H1 (cell line): ENCODE results near the gene TNS1. TPM values are rescaled to one million over a fixed set of nuclear protein-coding genes. Genes with fewer than 3 reads are reported as not detected.

Experiments used
- CTCF ChIA-PET: fragments of 300-600 bp; sonication (Branson Sonifier 250); formaldehyde crosslinking; loops from one replicate; lab custom pipeline; 2021; ENCODE audit not compliant: partially characterized antibody; lab: Charles Lee
- POLR2A ChIA-PET: fragments of 300-600 bp; sonication (Branson Sonifier 250); formaldehyde crosslinking; loops from one replicate; lab custom pipeline; 2021; ENCODE audit warnings: inconsistent platforms; ENCODE audit not compliant: partially characterized antibody; lab: Charles Lee
- DNase-seq, 2 experiments: peaks; one replicate each; pipeline versions ENCODE4 v3.0.0 to v3.0.0-alpha.2; 2010 to 2022; ENCODE audit warnings: low spot score in 2 of 2, low read depth in 1 of 2, mixed read lengths in 1 of 2
- FAIRE-seq: peaks from 2 replicates; lab custom pipeline; 2011; peaks lifted over from hg19 to GRCh38; lab: Jason Lieb, UNC
- H2AFZ ChIP-seq: 2 replicates; pipeline ENCODE4 v1.8.1; 2012; ENCODE audit warnings: low read length, inconsistent platforms
- H2AK5ac ChIP-seq: 2 replicates; pipeline ENCODE4 v1.6.1; 2013; ENCODE audit warnings: low read depth, low read length
- H2BK120ac ChIP-seq: replicated peaks from 2 replicates; pipeline ENCODE3; 2013; ENCODE audit warnings: low read depth, low read length, inconsistent platforms
- H2BK12ac ChIP-seq: 2 replicates; pipeline ENCODE4 v1.6.1; 2013; ENCODE audit warnings: low read depth, low read length
- H2BK15ac ChIP-seq: 2 replicates; pipeline ENCODE4 v1.6.1; 2013; ENCODE audit warnings: low read length
- H2BK20ac ChIP-seq: 2 replicates; pipeline ENCODE4 v1.6.1; 2013; ENCODE audit warnings: low read length
- H2BK5ac ChIP-seq: 2 replicates; pipeline ENCODE4 v1.6.1; 2013; ENCODE audit warnings: low read depth, low read length
- H3K14ac ChIP-seq: 2 replicates; pipeline ENCODE4 v1.6.1; 2013; ENCODE audit warnings: inconsistent platforms; ENCODE audit not compliant: insufficient read length
- H3K18ac ChIP-seq: 2 replicates; pipeline ENCODE4 v1.6.1; 2013; ENCODE audit warnings: low read length; ENCODE audit errors: extremely low read depth
- H3K23ac ChIP-seq: 2 replicates; pipeline ENCODE4 v1.6.1; 2013; ENCODE audit warnings: inconsistent platforms; ENCODE audit not compliant: insufficient read length
- H3K23me2 ChIP-seq: 2 replicates; pipeline ENCODE4 v1.6.1; 2013; ENCODE audit warnings: low read depth, low read length
- H3K27ac ChIP-seq: 2 replicates; pipeline ENCODE4 v1.6.1; 2011; ENCODE audit warnings: low read depth, low read length, inconsistent platforms
- H3K27me3 ChIP-seq, 4 experiments: replicated peaks in 1 of 4; 1 replicate in 1 of 4; 2 replicates in 3 of 4; pipeline versions ENCODE4 v1.6.1 to v1.8.1; 2011 to 2013; ENCODE audit warnings: low read length in 3 of 4, mild to moderate bottlenecking in 3 of 4, inconsistent platforms in 2 of 4, mixed read lengths in 2 of 4, moderate library complexity in 1 of 4; ENCODE audit not compliant: control insufficient read depth in 3 of 4, insufficient read depth in 3 of 4; ENCODE audit errors: extremely low read depth in 1 of 4
- H3K36me3 ChIP-seq, 4 experiments: 2 replicates each; pipeline versions ENCODE4 v1.6.1 to v1.8.1; 2011 to 2013; ENCODE audit warnings: mild to moderate bottlenecking in 4 of 4, low read length in 3 of 4, moderate library complexity in 2 of 4, control low read depth in 1 of 4, inconsistent platforms in 1 of 4; ENCODE audit not compliant: insufficient read depth in 4 of 4, control insufficient read depth in 2 of 4
- H3K4ac ChIP-seq: replicated peaks from 2 replicates; pipeline ENCODE3; 2013; ENCODE audit warnings: low read length, low read depth, mixed read lengths, inconsistent platforms; ENCODE audit not compliant: insufficient read length
- H3K4me1 ChIP-seq, 4 experiments: replicated peaks in 1 of 4; 1 replicate in 1 of 4; 2 replicates in 3 of 4; pipeline versions ENCODE4 v1.6.1 to v1.8.1; 2011 to 2013; ENCODE audit warnings: low read length in 3 of 4, inconsistent platforms in 2 of 4, mixed read lengths in 1 of 4; ENCODE audit not compliant: insufficient read depth in 4 of 4, control insufficient read depth in 3 of 4
- H3K4me2 ChIP-seq, 2 experiments: 2 replicates each; pipeline versions ENCODE4 v1.6.1 to v1.8.1; 2011 to 2013; ENCODE audit warnings: low read depth in 2 of 2, low read length in 2 of 2, control low read depth in 1 of 2, inconsistent platforms in 1 of 2, mild to moderate bottlenecking in 1 of 2; ENCODE audit not compliant: insufficient read depth in 1 of 2
- H3K4me3 ChIP-seq, 4 experiments: fragments of 200-600, 300-600 bp in 1 of 4; sonication (generic), shearing (Covaris generic), sonication (Bioruptor Twin) in 1 of 4; 2 replicates each; pipeline versions ENCODE4 v1.5.1 to v1.8.1; 2011 to 2016; ENCODE audit warnings: low read length in 4 of 4, low read depth in 3 of 4, control low read depth in 2 of 4, inconsistent platforms in 2 of 4, mild to moderate bottlenecking in 2 of 4, mixed read lengths in 1 of 4, moderate library complexity in 1 of 4; ENCODE audit not compliant: insufficient read depth in 2 of 4; ENCODE audit errors: extremely low read depth in 1 of 4
- H3K56ac ChIP-seq: replicated peaks from 2 replicates; pipeline ENCODE3; 2013; ENCODE audit warnings: low read depth, mild to moderate bottlenecking, mixed read lengths, low read length, inconsistent platforms; ENCODE audit not compliant: insufficient read length
- H3K79me1 ChIP-seq: 2 replicates; pipeline ENCODE4 v1.6.1; 2013; ENCODE audit warnings: low read depth, low read length, control low read depth
- H3K79me2 ChIP-seq, 2 experiments: 2 replicates each; pipeline versions ENCODE4 v1.6.1 to v1.8.1; 2012 to 2013; ENCODE audit warnings: low read length in 2 of 2, mild to moderate bottlenecking in 2 of 2, inconsistent platforms in 1 of 2; ENCODE audit not compliant: insufficient read depth in 2 of 2, control insufficient read depth in 1 of 2
- H3K9ac ChIP-seq, 4 experiments: replicated peaks in 1 of 4; 1 replicate in 1 of 4; 2 replicates in 3 of 4; pipeline versions ENCODE4 v1.6.1 to v1.8.1; 2011 to 2013; ENCODE audit warnings: low read depth in 3 of 4, low read length in 3 of 4, control low read depth in 2 of 4, mild to moderate bottlenecking in 2 of 4, moderate library complexity in 2 of 4, inconsistent platforms in 1 of 4; ENCODE audit errors: extremely low read depth in 1 of 4
- H3K9me3 ChIP-seq, 2 experiments: 2 replicates each; pipeline versions ENCODE4 v1.6.1 to v1.8.1; 2012 to 2013; ENCODE audit warnings: mild to moderate bottlenecking in 2 of 2, moderate library complexity in 2 of 2, control low read depth in 1 of 2, inconsistent platforms in 1 of 2, low read depth in 1 of 2, low read length in 1 of 2, mixed read lengths in 1 of 2; ENCODE audit not compliant: insufficient read depth in 2 of 2
- H4K20me1 ChIP-seq, 2 experiments: replicated peaks in 1 of 2; 2 replicates each; pipeline versions ENCODE3 to v1.8.1; 2011 to 2013; ENCODE audit warnings: inconsistent platforms in 2 of 2, low read length in 2 of 2, mild to moderate bottlenecking in 1 of 2; ENCODE audit not compliant: insufficient read depth in 2 of 2, control insufficient read depth in 1 of 2
- H4K5ac ChIP-seq: 2 replicates; pipeline ENCODE4 v1.6.1; 2013; ENCODE audit warnings: low read length, low read depth, mixed read lengths, inconsistent platforms; ENCODE audit not compliant: insufficient read length
- H4K8ac ChIP-seq: 2 replicates; pipeline ENCODE4 v1.8.0; 2013; ENCODE audit warnings: mild to moderate bottlenecking, moderate library complexity, low read length, inconsistent platforms; ENCODE audit not compliant: insufficient read depth; ENCODE audit errors: extremely low read depth
- H4K91ac ChIP-seq: replicated peaks from 2 replicates; pipeline ENCODE3; 2013; ENCODE audit warnings: low read length, mixed read lengths, inconsistent platforms; ENCODE audit not compliant: insufficient read length
- ATF2 ChIP-seq: IDR thresholded peaks from 2 replicates; pipeline ENCODE4 v1.6.1; 2012; ENCODE audit warnings: low read length, inconsistent platforms
- HDAC2 ChIP-seq, 2 experiments: fragments of 300-600 bp in 1 of 2; sonication (generic) in 1 of 2; IDR thresholded peaks; 2 replicates each; pipeline ENCODE4 v1.6.1; 2011 to 2012; ENCODE audit warnings: low read depth in 2 of 2, low read length in 2 of 2, mild to moderate bottlenecking in 2 of 2, moderate library complexity in 2 of 2, borderline replicate concordance in 1 of 2, inconsistent platforms in 1 of 2
- POU5F1 ChIP-seq: IDR thresholded peaks from 2 replicates; pipeline ENCODE4 v1.6.1; 2011; ENCODE audit warnings: low read depth, mild to moderate bottlenecking, low read length, moderate library complexity
- RNF2 ChIP-seq: fragments of 200-900, 300-1000 bp; sonication (generic); IDR thresholded peaks from 2 replicates; pipeline ENCODE4 v1.7.1; 2016; ENCODE audit warnings: borderline replicate concordance, low read depth, mild to moderate bottlenecking, antibody characterized with exemption, low read length; ENCODE audit not compliant: poor library complexity, severe bottlenecking; ENCODE audit errors: missing control alignments
- SRF ChIP-seq: IDR thresholded peaks from 2 replicates; pipeline ENCODE4 v1.6.1; 2011; ENCODE audit warnings: mild to moderate bottlenecking, low read depth, low read length, moderate library complexity
- TCF12 ChIP-seq: IDR thresholded peaks from 2 replicates; pipeline ENCODE4 v1.6.1; 2011; ENCODE audit warnings: low read depth, mild to moderate bottlenecking, low read length
- ZNF274 ChIP-seq: IDR thresholded peaks from 2 replicates; pipeline ENCODE4 v1.7.0; 2012; ENCODE audit warnings: low read length, borderline replicate concordance; ENCODE audit errors: extremely low read depth
- WGBS, 2 experiments: shearing (Covaris generic) in 1 of 2; methylation state at CpG; one replicate each; pipeline versions ENCODE4 v1.1.6 to v1.1.7; 2013 to 2015; ENCODE audit warnings: low lambda C conversion rate in 2 of 2, mixed read lengths in 2 of 2, inconsistent platforms in 1 of 2, low coverage in 1 of 2, missing lambda C conversion rate in 1 of 2; ENCODE audit not compliant: insufficient replicate concordance in 2 of 2, insufficient coverage in 1 of 2, insufficient read length in 1 of 2; ENCODE audit errors: extremely low coverage in 1 of 2, missing lambda C conversion rate in 1 of 2; 5-methylcytosine and 5-hydroxymethylcytosine counted together
- polyA plus RNA-seq, 7 experiments: library from polyadenylated mRNA; depleted of rRNA in 3 of 7; stranded (reverse) in 5 of 7; unstranded in 2 of 7; fragments of >200 nt in 5 of 7; fragments of 200-250 nt in 2 of 7; gene quantifications; 1 replicate in 5 of 7; 2 replicates in 1 of 7; 4 replicates in 1 of 7; pipeline versions ENCODE4 v1.2.1 to v1.2.3, GENCODE V29; 2011 to 2013; ENCODE audit warnings: missing spikeins in 2 of 7, mixed read lengths in 2 of 7
- total RNA-seq: library from RNA; stranded (reverse); fragmentation: NEBNext Ultra II Directional; extraction: Animal tissue kit (Norgen Biotek cat#: 25700); gene quantifications from 2 replicates; pipeline ENCODE4 v1.2.1, GENCODE V29; 2021
- TF ChIP-seq, protein P1 (sequence below): IDR thresholded peaks from 2 replicates; pipeline ENCODE4 v1.6.1; 2011; ENCODE audit warnings: low read depth, mild to moderate bottlenecking, low read length; ENCODE audit not compliant: insufficient read depth

Gene TNS1
- total and polyA plus RNA-seq, 2 of the 8 experiments (the other 6 are each of a cell fraction or from before 2014, with no cell fraction given) = 1.5 to 5.1 TPM

- Histone ChIP-seq H2BK20ac (no peak overlapping the region), H3K27me3 (no peaks in the 10 kb centered on the region), H2BK15ac (no peak overlapping the region), H3K18ac (no peak overlapping the region), H2BK5ac (no peak overlapping the region), H3K56ac (no peak overlapping the region), H4K5ac (no peak overlapping the region), H3K23ac (no peak overlapping the region), H3K23me2 (no peaks in the 10 kb centered on the region; the same call in 1 of the 2 replicates), H2BK12ac (no peak overlapping the region), H3K4me1 (no peaks in the 10 kb centered on the region), H4K20me1 (no peaks in the 10 kb centered on the region), H3K4me2 (no peak overlapping the region), H3K36me3 (no peaks in the 10 kb centered on the region), H3K14ac (no peak overlapping the region), H4K91ac (no peak overlapping the region), H2BK120ac (no peak overlapping the region), H2AK5ac (no peak overlapping the region), H3K27ac (no peak overlapping the region), H3K9me3 (peaks cover 12 to 15% of the 10 kb centered on the region in 2 experiments), H4K8ac (no peak overlapping the region), H3K79me2 (no peaks in the 10 kb centered on the region), H2AFZ (no peak overlapping the region), H3K4ac (no peak overlapping the region), H3K79me1 (no peaks in the 10 kb centered on the region), H3K9ac (no peak overlapping the region), H3K4me3 (no peak overlapping the region)
- TF ChIP-seq POU5F1 (no peak), ZNF274 (no peak), ATF2 (no peak), SRF (no peak), RNF2 (no peak), TCF12 (no peak), HDAC2 (IDR thresholded peaks at IDR 0.05; ENCODE audit: borderline replicate concordance in 1 of 2, low read depth in 2 of 2, low read length in 2 of 2) (no peak)
- TF ChIP-seq, protein P1, sequence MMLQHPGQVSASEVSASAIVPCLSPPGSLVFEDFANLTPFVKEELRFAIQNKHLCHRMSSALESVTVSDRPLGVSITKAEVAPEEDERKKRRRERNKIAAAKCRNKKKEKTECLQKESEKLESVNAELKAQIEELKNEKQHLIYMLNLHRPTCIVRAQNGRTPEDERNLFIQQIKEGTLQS = no peak
- ChIA-PET CTCF (interaction anchor here (1.0 to 4.7 kb wide), 7 partner anchors 10 to 53 kb away, joined by 3 to 20 read pairs (median 4); no protein-coding TSS in a partner anchor), POLR2A (no interaction called here)
- 81% methylated on average over 1 of the region's 1 CpG; no CpG with 5 or more reads in 1 of the 2 experiments for WGBS, 2 experiments
- DNase-seq (no peak), FAIRE-seq (no peak)
These were observed 159.5 kb downstream of the TNS1 start for GRCh38 chr2:217843324-217843723.
